Measurements from ENCODE around the gene SLC5A12.

The SLC5A12 gene

DNA sequence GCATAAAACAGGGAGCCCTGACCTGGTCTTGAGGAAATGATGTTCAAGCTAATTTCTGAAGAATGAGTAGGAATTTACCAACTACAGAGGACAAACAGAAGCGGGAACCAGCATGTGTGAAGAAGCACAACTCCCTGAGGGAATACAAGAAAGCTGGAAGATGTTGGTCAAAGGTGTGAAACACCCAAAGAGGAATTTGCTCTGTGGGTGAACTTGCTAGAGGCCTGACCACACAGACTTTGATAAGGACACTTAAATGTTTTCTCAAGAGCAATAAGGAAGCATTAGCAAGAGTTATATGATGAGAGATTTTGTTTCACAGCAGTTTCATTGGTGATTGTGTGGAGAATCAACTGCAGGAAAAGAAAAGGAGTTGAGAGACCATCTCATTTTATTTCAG lies 17.6 kb downstream of the SLC5A12 start:
- no peaks in the 10 kb centered on the region for H3F3A ChIP-seq (ENCODE audit: insufficient read depth, low read length)
- no peaks in the 10 kb centered on the region for H3K27me3 ChIP-seq (replicated peaks; ENCODE audit: insufficient read depth, low read length)
- no peak overlapping the region for H3K9ac ChIP-seq (ENCODE audit: low read length)
- H3K9me3 ChIP-seq (replicated peaks; ENCODE audit: insufficient read depth, low read length): no peaks in the 10 kb centered on the region
- H3K79me2 ChIP-seq (ENCODE audit: low read length): no peaks in the 10 kb centered on the region
- TF ChIP-seq EZH2 (optimal IDR thresholded peaks at IDR 0.05; ENCODE audit: low read depth, low read length) (no peak), EZH2phosphoT487 (IDR thresholded peaks at IDR 0.05; ENCODE audit: low read length) (no peak)
- TF ChIP-seq, protein P1, sequence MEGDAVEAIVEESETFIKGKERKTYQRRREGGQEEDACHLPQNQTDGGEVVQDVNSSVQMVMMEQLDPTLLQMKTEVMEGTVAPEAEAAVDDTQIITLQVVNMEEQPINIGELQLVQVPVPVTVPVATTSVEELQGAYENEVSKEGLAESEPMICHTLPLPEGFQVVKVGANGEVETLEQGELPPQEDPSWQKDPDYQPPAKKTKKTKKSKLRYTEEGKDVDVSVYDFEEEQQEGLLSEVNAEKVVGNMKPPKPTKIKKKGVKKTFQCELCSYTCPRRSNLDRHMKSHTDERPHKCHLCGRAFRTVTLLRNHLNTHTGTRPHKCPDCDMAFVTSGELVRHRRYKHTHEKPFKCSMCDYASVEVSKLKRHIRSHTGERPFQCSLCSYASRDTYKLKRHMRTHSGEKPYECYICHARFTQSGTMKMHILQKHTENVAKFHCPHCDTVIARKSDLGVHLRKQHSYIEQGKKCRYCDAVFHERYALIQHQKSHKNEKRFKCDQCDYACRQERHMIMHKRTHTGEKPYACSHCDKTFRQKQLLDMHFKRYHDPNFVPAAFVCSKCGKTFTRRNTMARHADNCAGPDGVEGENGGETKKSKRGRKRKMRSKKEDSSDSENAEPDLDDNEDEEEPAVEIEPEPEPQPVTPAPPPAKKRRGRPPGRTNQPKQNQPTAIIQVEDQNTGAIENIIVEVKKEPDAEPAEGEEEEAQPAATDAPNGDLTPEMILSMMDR (IDR thresholded peaks at IDR 0.05; ENCODE audit: low read length): no peak
- no peak overlapping the region for H2AFZ ChIP-seq (ENCODE audit: low read length)
- DNase-seq: no peak
- H3K27ac ChIP-seq (ENCODE audit: low read length): no peak overlapping the region
- H3K4me1 ChIP-seq (ENCODE audit: low read length): no peaks in the 10 kb centered on the region
- no peak overlapping the region for H3K4me2 ChIP-seq (ENCODE audit: low read depth, low read length)
- H4K20me1 ChIP-seq (ENCODE audit: insufficient read depth, low read length): no peaks in the 10 kb centered on the region
- H3K4me3 ChIP-seq (ENCODE audit: low read length): no peak overlapping the region
- H3K9me2 ChIP-seq (replicated peaks; ENCODE audit: insufficient read depth, low read length): no peaks in the 10 kb centered on the region
- no peaks in the 10 kb centered on the region for H3K36me3 ChIP-seq (replicated peaks; ENCODE audit: insufficient read depth, low read length)

- H4K20me1 ChIP-seq (ENCODE audit: insufficient read depth, low read length): no peaks in the 10 kb centered on the region
- no peaks in the 10 kb centered on the region for H3K9me2 ChIP-seq (replicated peaks; ENCODE audit: insufficient read depth, low read length)
- no peaks in the 10 kb centered on the region for H3K9me3 ChIP-seq (replicated peaks; ENCODE audit: insufficient read depth, low read length)
- no peaks in the 10 kb centered on the region for H3K36me3 ChIP-seq (replicated peaks; ENCODE audit: insufficient read depth, low read length)
- no peak overlapping the region for H3K4me3 ChIP-seq (ENCODE audit: low read length)
- H3F3A ChIP-seq (ENCODE audit: insufficient read depth, low read length): no peaks in the 10 kb centered on the region
- no peak overlapping the region for H2AFZ ChIP-seq (ENCODE audit: low read length)
- no peak overlapping the region for H3K27ac ChIP-seq (ENCODE audit: low read length)
- no peak overlapping the region for H3K4me2 ChIP-seq (ENCODE audit: low read depth, low read length)
- H3K79me2 ChIP-seq (ENCODE audit: low read length): no peaks in the 10 kb centered on the region
- H3K27me3 ChIP-seq (replicated peaks; ENCODE audit: insufficient read depth, low read length): no peaks in the 10 kb centered on the region
- H3K4me1 ChIP-seq (ENCODE audit: low read length): no peaks in the 10 kb centered on the region
- TF ChIP-seq, protein P1 (IDR thresholded peaks at IDR 0.05; ENCODE audit: low read length): no peak
- TF ChIP-seq EZH2phosphoT487 (IDR thresholded peaks at IDR 0.05; ENCODE audit: low read length) (no peak), EZH2 (optimal IDR thresholded peaks at IDR 0.05; ENCODE audit: low read depth, low read length) (no peak)
- H3K9ac ChIP-seq (ENCODE audit: low read length): no peak overlapping the region
- DNase-seq: no peak
Observed at GRCh38 chr11:26703411-26704191, 18.3 kb downstream of the SLC5A12 start.

DNA sequence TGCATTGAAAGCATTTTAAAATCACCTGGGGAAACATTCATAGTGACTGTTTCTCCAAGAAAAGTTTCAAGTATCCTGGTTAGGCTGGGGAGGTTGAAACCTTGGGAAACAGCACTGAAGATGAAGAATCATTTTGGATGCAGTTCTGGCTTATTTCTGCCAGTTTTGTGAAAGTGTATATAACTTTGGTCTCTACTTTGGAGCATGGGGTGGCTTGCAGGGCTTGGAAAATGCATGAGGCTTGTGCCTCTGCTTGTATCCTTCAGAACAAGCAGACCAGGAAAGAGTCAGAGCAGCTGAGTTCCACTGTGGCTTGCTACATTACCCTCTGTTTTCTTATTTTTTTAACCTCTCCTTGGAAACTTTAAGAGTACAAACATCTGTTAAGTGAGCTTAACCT lies 19.5 kb downstream of the SLC5A12 start:
- no peaks in the 10 kb centered on the region for H4K20me1 ChIP-seq (ENCODE audit: insufficient read depth, low read length)
- H3K9ac ChIP-seq (ENCODE audit: low read length): no peak overlapping the region
- H3K27ac ChIP-seq (ENCODE audit: low read length): no peak overlapping the region
- H3K4me2 ChIP-seq (ENCODE audit: low read depth, low read length): no peak overlapping the region
- no peak overlapping the region for H3K4me3 ChIP-seq (ENCODE audit: low read length)
- H3K27me3 ChIP-seq (replicated peaks; ENCODE audit: insufficient read depth, low read length): no peaks in the 10 kb centered on the region
- H3K79me2 ChIP-seq (ENCODE audit: low read length): no peaks in the 10 kb centered on the region
- TF ChIP-seq, protein P1 (IDR thresholded peaks at IDR 0.05; ENCODE audit: low read length): no peak
- no peak for TF ChIP-seq EZH2phosphoT487 (IDR thresholded peaks at IDR 0.05; ENCODE audit: low read length)
- TF ChIP-seq EZH2 (optimal IDR thresholded peaks at IDR 0.05; ENCODE audit: low read depth, low read length): no peak
- no peak for DNase-seq
- H3K9me2 ChIP-seq (replicated peaks; ENCODE audit: insufficient read depth, low read length): no peaks in the 10 kb centered on the region
- no peaks in the 10 kb centered on the region for H3K36me3 ChIP-seq (replicated peaks; ENCODE audit: insufficient read depth, low read length)
- no peaks in the 10 kb centered on the region for H3F3A ChIP-seq (ENCODE audit: insufficient read depth, low read length)
- H2AFZ ChIP-seq (ENCODE audit: low read length): no peak overlapping the region
- H3K4me1 ChIP-seq (ENCODE audit: low read length): no peaks in the 10 kb centered on the region
- H3K9me3 ChIP-seq (replicated peaks; ENCODE audit: insufficient read depth, low read length): no peaks in the 10 kb centered on the region
